Right atrium auricular region (tissue), 2 donors: ENCODE results near the gene BPIFB1. TPM values are rescaled to one million over a fixed set of nuclear protein-coding genes. Genes with fewer than 3 reads are reported as not detected.

Experiments
- DNase-seq: peaks from one replicate; pipeline ENCODE4 v3.0.0-alpha.2; 2019; ENCODE audit warnings: low spot score
- H3K27ac ChIP-seq, 2 donors: fragments of 200-600 bp; sonication (generic); 1 replicate in 1 of 2; 2 replicates in 1 of 2; pipeline ENCODE4 v1.5.1; 2016 to 2019
- H3K27me3 ChIP-seq, 2 donors: fragments of 200-600 bp; sonication (generic); one replicate each; pipeline versions ENCODE4 v1.5.1 to v1.6.0; 2017 to 2019
- H3K36me3 ChIP-seq: fragments of 200-600 bp; sonication (generic); one replicate; pipeline ENCODE4 v1.5.1; 2016
- H3K4me1 ChIP-seq, 2 donors: fragments of 200-600 bp; sonication (generic); one replicate each; pipeline versions ENCODE4 v1.5.1 to v1.6.0; 2017 to 2019
- H3K4me3 ChIP-seq, 2 donors: fragments of 200-600 bp; sonication (generic); 1 replicate in 1 of 2; 2 replicates in 1 of 2; pipeline ENCODE4 v1.5.1; 2017 to 2019; ENCODE audit warnings: mild to moderate bottlenecking in 1 of 2, moderate library complexity in 1 of 2
- H3K9me3 ChIP-seq, 2 donors: fragments of 200-600 bp; sonication (generic); one replicate each; pipeline ENCODE4 v1.5.1; 2019
- total RNA-seq, 2 donors: library from RNA; depleted of rRNA; stranded (reverse); fragments of >200 nt; gene quantifications; one replicate each; pipeline ENCODE4 v1.1.0, GENCODE V29; 2016
- TF ChIP-seq, protein P1 (sequence below), 2 donors: fragments of 200-600 bp; sonication (generic); IDR thresholded peaks; one replicate each; pipeline ENCODE4 v1.5.1; 2019; ENCODE audit warnings: antibody characterized with exemption in 2 of 2

BPIFB1 gene
- total RNA-seq, 2 donors from 2014 or later: not detected

GRCh38 chr20:33239418-33239817 lies 43.6 kb upstream of the BPIFB1 start:
- Histone ChIP-seq H3K4me1 (no peaks in the 10 kb centered on the region), H3K27ac (no peak overlapping the region), H3K36me3 (no peaks in the 10 kb centered on the region), H3K4me3 (no peak overlapping the region), H3K9me3 (no peaks in the 10 kb centered on the region), H3K27me3 (no peaks in the 10 kb centered on the region)
- TF ChIP-seq, protein P1, sequence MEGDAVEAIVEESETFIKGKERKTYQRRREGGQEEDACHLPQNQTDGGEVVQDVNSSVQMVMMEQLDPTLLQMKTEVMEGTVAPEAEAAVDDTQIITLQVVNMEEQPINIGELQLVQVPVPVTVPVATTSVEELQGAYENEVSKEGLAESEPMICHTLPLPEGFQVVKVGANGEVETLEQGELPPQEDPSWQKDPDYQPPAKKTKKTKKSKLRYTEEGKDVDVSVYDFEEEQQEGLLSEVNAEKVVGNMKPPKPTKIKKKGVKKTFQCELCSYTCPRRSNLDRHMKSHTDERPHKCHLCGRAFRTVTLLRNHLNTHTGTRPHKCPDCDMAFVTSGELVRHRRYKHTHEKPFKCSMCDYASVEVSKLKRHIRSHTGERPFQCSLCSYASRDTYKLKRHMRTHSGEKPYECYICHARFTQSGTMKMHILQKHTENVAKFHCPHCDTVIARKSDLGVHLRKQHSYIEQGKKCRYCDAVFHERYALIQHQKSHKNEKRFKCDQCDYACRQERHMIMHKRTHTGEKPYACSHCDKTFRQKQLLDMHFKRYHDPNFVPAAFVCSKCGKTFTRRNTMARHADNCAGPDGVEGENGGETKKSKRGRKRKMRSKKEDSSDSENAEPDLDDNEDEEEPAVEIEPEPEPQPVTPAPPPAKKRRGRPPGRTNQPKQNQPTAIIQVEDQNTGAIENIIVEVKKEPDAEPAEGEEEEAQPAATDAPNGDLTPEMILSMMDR (IDR thresholded peaks at IDR 0.05): no peak
- DNase-seq: no peak

DNA sequence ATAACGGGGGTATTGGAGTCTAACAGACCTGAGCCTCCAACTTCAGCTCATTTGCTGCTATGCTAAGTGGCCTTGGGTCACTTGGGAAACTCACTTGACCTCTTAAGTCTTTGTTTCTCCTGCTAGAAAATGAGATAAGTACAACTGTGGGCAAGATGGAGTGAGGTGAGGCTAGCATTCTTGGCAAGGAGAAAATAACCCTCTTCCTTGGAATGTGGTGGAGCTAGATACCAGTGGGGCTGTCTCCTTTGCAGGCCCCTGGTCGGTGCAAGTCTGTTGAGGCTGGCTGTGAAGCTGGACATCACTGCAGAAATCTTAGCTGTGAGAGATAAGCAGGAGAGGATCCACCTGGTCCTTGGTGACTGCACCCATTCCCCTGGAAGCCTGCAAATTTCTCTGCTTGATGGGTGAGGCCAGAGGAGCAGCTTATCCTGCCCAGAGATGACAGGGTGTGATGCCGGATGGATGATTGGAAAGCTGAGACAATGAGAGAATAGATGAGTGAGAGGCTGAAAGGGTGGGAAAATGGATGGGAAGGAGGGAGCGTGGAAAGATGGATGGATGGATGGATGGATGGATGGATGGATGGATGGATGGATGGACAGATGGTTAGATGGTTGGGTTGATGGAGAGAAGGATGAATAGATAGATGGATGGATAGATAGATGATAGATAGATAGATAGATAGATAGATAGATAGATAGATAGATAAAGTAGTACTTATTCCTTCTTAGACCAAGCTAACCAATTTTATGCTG lies 42.9 kb upstream of the BPIFB1 start:
- TF ChIP-seq, protein P1 (IDR thresholded peaks at IDR 0.05): no peak
- Histone ChIP-seq H3K4me1 (no peaks in the 10 kb centered on the region), H3K9me3 (no peaks in the 10 kb centered on the region), H3K36me3 (no peaks in the 10 kb centered on the region), H3K4me3 (no peak overlapping the region), H3K27me3 (no peaks in the 10 kb centered on the region), H3K27ac (no peak overlapping the region)
- no peak for DNase-seq

DNA sequence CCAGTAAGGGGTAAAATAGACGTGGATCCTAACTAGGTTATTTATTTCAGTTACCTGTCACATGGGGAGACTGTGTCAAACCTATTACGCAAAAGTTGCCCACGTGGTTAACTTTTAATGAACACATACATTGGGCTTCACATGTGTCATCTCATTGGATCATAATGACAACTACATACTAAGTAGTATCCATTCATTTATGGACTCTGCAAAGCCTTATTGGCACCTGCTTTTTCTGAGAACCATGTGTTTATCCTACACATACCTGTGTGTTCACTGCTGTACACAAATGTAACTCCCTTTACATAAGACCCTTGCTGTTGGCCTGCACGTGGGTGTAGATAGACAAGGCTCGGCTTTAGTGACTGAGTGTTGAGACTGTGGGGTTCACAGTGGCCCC lies 42.1 kb upstream of the BPIFB1 start:
- Histone ChIP-seq H3K4me1 (no peaks in the 10 kb centered on the region), H3K4me3 (no peak overlapping the region), H3K27me3 (no peaks in the 10 kb centered on the region), H3K27ac (no peak overlapping the region), H3K9me3 (no peaks in the 10 kb centered on the region), H3K36me3 (no peaks in the 10 kb centered on the region)
- TF ChIP-seq, protein P1 (IDR thresholded peaks at IDR 0.05): no peak
- DNase-seq: no peak

DNA sequence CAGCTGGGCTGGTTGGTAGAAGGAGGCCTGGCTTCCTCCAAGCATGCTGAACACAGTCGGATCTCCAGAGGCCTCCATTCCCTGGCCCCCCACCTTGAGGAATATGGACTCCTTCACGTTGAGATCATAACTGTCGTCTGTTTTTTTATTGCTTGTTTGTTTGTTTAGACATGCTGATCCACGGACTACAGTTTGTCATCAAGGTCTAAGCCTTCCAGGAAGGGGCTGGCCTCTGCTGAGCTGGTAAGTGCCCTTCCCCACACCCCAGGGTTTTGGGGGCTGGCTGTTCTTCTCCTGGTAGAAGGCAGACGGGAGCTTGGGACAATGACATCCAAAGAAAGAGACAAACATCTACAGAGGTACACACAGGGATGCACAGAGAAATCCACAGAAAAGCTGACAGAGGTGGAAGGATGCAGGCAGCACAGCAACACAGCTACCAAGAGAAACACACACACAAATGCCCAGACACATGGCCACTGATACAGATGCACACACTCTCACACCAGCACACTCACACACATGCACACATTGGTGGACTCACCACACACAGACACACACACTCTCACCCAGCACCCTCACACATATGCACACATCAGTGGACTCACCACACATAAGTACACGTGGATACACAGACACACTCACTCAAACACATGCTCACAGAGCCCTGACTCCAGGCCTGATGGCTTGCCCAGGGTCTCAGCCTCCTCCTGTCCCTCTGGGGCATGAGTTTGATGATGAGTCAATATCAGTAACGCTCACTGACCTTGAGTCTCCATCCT lies 40.5 kb upstream of the BPIFB1 start:
- TF ChIP-seq, protein P1 (IDR thresholded peaks at IDR 0.05): no peak
- Histone ChIP-seq H3K27ac (no peak overlapping the region), H3K4me1 (no peaks in the 10 kb centered on the region), H3K9me3 (no peaks in the 10 kb centered on the region), H3K36me3 (no peaks in the 10 kb centered on the region), H3K4me3 (no peak overlapping the region), H3K27me3 (no peaks in the 10 kb centered on the region)
- no peak for DNase-seq

GRCh38 chr20:33246077-33246476 lies 36.9 kb upstream of the BPIFB1 start:
- Histone ChIP-seq H3K27me3 (no peaks in the 10 kb centered on the region), H3K9me3 (no peaks in the 10 kb centered on the region), H3K4me1 (no peaks in the 10 kb centered on the region), H3K36me3 (no peaks in the 10 kb centered on the region), H3K27ac (no peak overlapping the region), H3K4me3 (no peak overlapping the region)
- TF ChIP-seq, protein P1 (IDR thresholded peaks at IDR 0.05): no peak
- DNase-seq: no peak
